ENCODE measurements around the gene KAT6B. TPM values are rescaled to one million over a fixed set of nuclear protein-coding genes. Genes with fewer than 3 reads are reported as not detected.

Gene KAT6B
- total and polyA plus RNA-seq, 2 of the 8 experiments (the other 6 are each of a cell fraction or from before 2014, with no cell fraction given) = 7.3 to 30.8 TPM

DNA sequence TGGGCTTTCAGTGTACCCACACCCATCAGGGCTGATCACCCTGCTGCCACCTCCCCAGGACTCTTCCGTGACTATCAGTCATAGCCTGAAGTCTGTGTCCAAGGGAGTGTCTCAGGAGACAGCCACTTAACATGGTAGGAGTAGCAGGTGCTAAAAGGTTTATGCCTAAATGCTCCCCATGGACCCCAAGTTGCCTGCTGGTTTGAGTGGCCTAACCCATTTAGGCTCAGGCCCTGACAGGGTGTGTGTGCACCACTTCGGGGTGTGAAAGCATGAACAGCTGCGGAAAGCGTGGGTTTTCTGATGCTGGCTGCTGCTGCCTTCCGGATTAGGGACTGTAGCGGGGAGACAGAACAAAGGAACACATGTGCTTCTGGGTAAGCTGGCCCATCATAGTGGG lies 191.9 kb downstream of the KAT6B start (continued):
- no peak for TF ChIP-seq KDM4A (IDR thresholded peaks at IDR 0.05; ENCODE audit: low read depth, low read length, severe bottlenecking)
- no peak for TF ChIP-seq CBX5 (IDR thresholded peaks at IDR 0.05; ENCODE audit: low read depth, low read length)
- TF ChIP-seq E2F6 (IDR thresholded peaks at IDR 0.05) = no peak
- TF ChIP-seq RAD21 (IDR thresholded peaks at IDR 0.05 in 1 of 2, conservative IDR thresholded peaks at IDR 0.05 in 1 of 2; ENCODE audit: low read depth in 2 of 2, low read length in 2 of 2) = no peak
- TF ChIP-seq CREB1 (IDR thresholded peaks at IDR 0.05) = no peak
- no peak for TF ChIP-seq EGR1 (IDR thresholded peaks at IDR 0.05; ENCODE audit: borderline replicate concordance, low read depth, low read length)

Measured in H1 (cell line).